NCI-H774 (cell line): ENCODE measurements around the gene ACOXL.

ENCODE experiments used
- DNase-seq: peaks from one replicate; lab custom pipeline; 2025; lab: John Stamatoyannopoulos, UW

The ACOXL gene

DNA sequence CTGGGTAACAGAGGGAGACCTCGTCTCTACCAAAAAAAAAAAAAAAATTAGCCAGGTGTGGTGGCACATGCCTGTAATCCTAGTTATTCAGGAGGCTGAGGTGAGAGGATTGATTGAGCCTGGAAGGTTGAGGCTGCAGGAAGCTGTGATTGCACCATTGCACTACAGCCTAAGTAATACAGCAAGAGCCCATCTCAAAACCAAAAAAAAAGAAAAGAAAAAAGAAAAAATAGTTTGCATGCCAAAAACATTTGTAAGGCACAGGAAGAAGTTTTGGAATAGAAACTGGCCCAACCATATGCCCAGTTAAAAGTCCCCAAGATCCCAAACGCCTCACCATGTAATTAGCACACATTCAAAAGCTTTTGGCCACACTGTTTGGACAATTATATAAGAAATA, 13.4 kb upstream of the ACOXL start:
- no peak for DNase-seq

DNA sequence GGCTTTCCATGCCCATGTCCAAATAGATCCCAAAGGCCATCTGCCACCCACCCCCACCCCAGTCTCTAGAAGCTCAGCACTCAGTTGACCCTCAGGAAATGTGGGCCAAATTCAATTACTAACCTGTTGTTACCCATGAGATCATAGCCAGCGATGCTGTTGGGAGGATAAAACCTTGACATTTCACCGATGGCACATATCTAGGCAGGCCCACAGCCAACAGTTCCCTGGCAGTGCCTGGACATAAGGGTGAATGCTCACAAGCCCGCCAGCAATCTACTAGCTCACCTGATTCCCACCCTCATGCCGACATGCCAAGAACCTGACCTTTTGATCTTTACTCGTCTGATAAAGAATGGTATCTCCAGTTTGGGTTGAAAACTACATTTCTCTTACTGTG, 11.8 kb upstream of the ACOXL start:
- no peak for DNase-seq

DNA sequence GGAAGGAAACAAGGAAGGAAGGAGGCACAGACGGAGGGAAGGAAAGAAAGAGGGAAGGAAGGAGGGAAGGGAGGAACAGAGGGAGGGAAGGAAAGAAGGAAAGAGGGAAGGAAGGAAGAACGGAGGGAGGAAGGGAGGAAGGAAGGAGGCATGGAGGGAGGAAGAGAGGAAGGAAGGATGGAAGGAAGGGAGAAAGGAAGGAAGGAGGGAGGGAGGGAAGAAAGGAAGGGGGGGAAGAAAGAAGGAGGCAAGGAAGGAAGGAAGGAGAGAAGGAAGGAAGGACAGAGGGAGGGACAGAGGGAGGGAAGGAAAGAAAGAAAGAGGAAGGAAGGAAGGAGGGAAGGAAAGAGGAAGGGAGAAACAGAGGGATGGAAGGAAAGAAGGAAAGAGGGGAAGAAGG, 7.6 kb upstream of the ACOXL start:
- DNase-seq, result no peak

DNA sequence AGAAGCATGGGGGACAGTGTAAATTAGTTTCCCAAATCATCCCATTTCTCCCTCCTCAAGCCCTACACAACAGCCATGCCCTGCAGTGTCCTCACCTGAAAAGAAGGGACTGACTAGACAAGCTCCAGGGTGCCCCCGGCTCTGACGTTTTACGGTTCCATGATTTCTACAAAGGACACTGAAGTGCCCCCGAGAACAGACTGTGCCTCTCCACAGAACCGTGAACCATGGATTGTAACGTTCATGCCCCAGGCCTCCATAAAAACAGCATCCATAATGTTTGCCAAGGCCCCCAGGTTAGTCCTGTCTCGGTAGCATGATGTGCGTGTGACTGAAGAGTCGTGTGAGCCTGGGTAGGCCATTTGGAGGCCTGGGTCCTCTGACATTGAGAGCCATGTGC, 7.0 kb upstream of the ACOXL start:
- no peak for DNase-seq

DNA sequence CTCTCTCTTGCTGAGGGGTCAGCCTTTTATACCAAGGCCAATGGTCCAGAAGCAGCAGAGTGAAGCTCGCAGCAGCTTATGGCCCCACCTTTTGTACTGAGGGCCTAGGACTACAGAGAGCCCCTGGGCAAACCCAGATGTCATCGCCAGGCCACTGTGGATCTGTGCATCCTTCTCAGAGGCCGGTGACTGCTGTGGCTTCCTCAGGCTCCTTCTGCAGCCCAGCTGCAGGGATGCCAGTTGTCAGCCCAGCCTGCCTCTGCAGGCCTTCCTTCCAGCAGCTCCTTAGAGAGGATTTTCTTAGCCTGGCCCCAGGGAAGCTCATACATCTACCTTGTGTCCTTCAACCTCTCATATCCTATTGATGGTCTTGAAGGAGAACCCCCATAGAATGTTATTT, 6.5 kb upstream of the ACOXL start:
- DNase-seq, result no peak

DNA sequence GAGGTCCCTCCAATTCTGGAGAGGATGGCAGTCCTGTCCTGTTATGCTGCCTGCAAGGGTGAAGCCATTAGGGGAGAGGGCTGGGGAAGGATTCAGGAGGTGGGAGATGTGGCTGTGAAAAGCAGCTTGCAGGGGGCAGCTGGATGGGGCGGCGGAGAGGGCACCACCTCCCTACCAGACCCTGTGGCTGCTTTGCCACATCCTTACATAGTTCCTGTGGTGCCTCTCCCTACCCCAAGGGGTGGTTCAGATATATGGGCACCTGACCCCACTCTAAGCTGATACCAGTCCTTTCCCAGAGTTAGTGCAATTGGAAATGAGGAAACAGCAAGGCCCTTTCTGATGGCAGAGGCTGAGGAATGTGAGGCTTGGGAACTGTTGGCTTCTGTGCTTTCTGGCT, 6.1 kb upstream of the ACOXL start:
- DNase-seq, result no peak

DNA sequence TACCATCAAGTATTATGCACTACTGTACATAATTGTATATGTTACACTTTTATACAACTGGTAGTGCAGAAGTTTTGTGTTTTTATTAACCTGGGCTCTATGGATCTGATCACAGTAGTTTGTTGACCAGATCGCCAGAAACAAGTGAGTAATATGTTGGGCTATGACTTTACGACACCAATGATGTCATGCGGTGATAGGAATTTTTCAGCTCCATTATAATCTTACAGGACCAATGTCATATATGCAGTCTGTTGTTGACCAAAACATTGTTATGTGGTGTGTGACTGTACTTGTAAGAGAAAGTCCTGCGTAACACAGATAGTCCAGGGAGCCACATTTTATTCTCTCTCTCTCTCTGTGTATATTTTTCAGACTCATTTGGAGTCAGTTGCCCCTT, 4.5 kb upstream of the ACOXL start:
- DNase-seq, result no peak

DNA sequence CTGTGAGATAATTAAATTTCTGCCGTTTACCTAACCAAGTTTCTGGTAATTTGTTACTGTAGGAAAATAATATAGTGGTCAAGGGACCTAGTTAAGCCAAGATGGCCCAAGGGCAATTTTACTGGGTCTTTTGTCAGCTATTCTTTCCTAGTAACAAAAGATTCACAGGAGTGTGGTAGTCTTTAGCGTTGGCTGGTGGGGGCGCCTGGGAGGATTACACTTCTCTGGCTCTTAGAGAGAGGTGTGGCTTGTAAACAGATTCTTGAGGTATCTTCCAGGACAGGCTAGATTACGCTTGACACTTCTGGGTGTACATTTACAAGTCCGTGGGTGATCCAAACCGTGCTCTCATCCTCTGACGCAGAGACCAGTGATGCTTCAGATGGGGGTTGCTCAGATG, 3.3 kb upstream of the ACOXL start:
- no peak for DNase-seq

DNA sequence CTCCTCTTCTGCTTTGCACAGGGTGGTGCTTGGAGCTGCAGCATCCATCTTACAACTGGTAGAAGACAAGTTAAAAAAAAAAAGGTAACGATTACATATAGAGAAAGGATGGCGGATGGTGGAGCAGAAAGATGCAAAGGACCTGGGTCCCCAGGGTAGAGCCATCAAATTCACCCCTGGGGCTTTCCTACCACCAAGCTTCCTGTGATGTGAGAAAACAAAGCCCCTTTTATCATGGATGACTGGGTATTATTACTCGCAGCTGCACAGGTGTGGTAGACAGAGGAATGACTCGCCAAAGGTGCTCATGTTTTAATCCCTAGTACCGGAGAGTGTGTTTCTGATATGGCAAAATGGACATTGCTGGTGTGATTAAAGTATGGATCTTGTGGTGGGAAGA, 1.3 kb upstream of the ACOXL start:
- DNase-seq, result no peak

DNA sequence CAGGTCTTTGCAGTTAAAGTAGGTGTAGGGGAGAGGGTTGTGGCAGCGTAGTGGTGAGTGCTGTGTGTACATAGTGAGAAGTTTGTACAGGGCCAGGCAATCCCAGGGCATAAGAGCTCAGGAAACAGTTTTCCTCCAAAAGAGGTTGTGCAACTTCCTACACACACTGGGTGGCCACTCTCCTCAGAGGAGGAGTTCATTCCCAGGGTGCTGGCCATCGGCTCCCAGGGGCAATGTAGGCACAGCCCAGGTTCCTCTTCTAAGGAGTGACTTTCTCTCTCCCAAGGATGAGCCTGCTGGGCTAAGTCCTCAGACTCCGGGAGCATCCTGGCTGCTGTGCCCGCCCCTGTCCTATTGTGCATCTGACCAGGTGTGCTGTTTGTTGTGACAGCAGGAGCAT, 3.0 kb downstream of the ACOXL start:
- DNase-seq, result no peak

DNA sequence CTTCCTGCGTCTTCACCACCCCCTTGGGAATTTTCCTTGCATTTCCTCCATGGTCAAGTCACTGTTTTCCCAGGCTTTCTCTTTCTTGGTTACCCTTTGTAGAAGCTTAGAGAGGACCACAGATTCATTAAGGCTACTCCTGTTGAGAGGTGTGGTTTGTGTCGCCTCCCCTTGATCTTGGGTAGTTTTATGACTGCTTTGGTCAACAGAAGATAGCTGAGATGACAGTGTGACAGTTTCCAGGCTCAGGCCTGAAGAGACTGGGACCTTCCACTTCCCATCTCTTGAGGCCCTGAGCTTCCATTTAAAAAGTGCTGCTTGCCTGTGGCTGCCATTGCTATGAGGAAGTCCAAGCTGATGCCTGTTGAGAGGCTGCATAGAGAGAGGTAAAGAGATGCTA, 5.4 kb downstream of the ACOXL start:
- DNase-seq, result no peak

DNA sequence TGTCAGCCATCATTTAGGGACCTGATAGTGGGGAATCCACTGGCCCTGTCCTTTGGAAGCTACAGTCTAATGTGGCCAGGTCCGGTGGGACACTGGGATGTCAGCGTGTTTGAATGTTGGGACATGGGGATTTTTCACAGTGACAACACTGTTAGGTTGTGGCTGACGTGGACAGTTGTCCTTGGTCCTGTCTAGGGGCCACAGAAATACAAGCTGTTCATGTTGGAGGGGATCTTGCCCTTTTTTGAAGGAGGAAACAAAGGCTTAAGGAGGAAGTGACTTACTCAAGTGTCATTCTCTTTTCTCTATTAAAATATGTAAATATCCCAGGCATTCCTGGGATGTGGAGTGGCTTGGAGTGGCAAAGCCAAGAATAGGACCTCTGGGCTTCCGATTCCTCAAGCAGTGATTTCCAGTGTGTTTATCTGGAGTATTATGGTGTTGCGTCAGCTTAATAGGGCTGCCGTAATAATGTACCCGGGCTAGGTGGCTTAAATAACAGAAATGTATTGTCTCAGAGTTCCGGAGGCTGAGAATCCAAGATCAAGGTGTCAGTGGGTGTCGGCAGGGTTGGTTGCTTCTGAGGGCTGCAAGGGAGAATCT, 8.5 kb downstream of the ACOXL start:
- DNase-seq, result no peak

DNA sequence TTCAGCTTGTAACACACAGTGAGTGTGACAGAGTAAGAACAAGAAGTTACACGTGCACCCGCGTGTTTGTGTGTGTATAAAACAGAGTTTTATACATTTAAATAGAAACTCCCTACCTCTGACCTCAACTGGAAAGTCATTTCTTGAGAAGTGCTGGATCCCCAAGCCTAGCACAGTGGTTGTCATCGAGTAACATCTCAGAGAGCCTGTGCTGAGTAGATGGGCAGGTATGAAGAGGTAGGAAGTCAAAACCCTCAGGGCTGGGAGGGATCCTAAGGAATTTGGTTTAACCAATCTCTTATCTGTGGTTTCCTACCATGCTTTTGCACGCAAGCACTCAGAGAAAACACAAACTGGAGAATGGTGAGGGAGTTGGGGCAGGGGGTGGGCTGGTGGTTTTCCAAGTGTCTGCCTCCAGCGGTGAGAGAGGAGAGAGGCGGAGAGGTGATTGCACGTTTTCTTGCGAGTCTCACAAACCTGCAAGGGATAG, 9.2 kb downstream of the ACOXL start:
- no peak for DNase-seq

DNA sequence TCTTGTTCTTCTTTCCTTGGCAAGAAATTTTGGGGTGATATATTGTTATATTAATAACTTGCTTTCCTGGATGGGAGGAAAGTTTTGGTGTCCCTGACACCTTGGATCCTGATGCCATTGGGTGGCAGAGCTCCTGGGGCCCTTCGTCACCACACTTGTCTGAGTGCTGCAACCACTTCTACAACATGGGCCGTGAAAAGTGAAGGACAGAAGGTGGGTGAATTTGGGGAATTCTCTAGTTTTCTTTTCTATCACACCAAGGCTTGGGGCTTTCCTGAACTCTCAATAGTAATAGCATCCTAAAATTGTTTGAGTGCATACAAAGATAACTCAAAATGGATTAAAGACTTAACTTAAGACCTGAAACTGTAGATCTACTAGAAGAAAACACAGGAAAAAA, 10.0 kb downstream of the ACOXL start:
- no peak for DNase-seq

DNA sequence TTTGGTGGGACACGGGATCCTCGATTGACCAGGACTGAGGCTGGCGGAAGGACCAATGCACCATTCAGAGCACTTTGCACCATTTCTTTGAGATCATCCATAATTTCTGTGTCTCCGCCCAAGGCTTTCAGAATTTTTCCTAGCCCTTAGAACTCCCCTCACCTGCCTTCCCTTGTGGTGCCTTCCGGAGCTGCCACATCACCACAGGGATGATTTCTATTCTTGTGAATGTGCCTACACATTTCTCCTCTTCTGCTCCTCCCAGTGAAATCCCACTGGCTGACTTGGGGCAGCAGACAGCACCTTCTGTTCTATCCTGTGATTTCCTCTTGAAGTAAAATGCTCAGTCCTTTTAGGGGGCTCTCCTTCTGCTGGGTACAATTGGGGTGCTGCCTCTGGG, 11.2 kb downstream of the ACOXL start:
- no peak for DNase-seq

DNA sequence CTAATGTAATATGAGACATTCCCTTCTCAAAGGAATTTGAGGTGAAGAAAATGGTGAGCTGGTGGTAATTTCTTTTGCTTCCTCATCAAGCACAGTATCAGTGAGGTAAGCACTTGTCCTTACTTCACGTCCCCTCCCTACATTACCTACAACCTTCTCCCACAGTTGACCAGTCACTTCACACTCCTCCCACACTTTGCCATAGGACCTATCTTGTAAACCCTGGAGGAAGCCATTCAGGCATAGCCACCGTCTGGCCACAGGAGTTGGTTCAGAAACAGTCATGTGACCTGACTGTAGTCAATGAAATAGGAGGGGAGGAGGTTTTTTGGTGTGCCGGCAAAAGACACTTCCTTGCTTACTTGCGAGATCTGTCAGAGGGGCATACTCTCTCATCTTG, 12.1 kb downstream of the ACOXL start:
- no peak for DNase-seq

DNA sequence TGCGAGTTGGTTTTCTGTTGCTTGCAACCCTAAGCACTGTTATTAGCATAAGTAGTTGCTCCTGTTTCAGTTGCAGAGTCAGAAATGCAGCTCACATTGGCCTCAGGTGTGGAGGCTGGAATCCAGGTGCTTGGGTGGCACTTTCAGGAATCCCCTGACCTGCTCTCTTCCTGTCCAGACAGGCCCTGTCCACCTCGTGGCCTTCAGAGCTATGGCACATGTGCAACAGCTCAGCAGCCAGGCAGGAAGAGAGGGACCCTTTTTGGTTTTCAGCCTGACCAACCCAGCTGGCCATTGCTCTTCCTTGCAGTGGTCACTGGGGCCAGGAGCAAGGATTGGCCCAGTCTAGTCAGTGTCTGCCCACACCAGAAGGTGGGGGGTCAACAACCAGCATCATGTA, 12.7 kb downstream of the ACOXL start:
- no peak for DNase-seq

DNA sequence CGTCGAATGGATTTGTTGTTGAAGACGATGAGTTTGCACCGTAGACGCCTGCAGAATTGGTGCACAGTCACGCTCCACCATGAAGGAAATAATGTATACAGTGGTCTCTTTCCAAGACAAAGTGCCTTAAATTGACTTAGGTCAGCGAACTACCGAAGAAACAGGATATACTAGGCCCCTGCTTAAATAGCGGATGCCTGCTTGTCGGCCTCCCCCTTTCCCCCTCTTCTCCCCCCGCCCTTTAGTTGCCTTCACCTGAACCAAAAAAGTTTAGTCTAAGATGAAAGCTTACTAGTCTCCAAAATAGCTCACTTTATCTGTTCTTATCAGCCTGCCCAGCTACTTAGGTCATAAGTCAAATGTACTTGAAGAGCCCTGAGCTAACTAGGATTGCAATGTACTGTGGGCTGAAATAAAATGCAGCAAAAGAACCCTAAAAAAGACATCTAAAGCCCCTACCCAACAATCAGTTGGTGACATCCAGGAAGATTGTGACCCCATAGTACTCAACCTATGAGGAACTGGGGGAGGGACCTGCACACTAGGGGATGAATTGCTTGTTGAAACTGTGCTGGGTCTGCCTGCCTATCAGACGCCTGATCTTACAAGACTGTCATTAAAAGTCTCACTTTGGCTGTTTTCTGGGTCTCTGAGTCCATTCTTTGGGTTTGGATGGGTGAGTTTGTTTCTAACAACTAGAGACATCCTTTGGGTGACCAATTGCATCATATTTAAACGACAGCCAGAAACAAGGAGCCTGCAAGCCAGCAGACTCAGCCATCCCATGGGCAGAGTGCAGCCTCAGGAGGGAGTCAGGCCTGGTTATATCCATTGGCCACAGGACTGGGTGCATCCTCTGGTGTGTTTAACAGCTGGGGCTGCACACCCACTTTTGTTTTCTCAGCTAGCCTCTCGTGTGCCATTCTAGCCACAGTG, 14.5 kb downstream of the ACOXL start:
- no peak for DNase-seq

DNA sequence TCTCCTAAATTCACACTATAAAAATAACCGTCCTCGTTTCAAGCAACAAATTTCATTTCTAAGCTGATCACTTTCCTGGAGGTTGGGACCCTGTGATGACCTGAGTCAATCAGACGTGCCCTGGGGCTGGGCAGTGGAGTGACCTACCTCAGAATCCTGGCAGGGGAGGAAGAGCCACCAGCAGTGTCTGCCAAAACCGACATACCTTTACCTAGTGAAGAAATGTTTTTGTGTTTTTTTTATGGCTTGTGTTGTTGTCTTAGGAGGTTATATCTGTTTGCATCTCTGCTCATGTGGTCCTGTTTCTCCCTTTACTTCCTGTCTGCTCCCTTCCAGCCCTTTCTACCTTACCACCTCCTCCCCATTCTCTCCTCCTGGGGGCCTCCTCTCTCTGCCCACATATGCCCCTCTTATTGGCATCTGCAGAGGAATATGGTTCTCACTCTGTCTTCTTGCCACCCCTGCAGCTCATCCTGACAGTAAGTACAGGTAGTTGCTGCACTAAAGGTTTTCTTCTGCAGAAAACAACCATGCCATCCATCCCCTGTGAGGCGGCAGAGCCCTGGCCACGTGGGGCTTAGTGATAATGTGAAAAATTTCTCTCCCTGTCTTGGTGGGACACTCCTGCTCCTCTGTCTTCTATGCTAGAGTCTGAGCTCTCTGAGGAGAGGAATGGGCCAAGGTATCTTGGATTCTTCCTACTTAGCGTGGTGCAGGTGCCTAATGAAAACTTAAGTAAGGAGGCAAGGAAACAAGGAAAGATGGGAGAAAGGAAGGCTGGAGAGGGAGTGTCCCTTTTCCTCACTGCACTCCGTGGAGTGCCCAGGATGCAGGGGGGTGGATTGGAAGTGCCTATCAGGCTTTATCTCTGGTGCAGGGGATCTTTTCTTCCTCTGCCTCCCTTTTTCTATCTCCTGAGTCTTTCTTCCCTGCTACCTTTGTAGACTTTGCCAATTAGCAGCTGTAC, 15.4 kb downstream of the ACOXL start:
- no peak for DNase-seq

DNA sequence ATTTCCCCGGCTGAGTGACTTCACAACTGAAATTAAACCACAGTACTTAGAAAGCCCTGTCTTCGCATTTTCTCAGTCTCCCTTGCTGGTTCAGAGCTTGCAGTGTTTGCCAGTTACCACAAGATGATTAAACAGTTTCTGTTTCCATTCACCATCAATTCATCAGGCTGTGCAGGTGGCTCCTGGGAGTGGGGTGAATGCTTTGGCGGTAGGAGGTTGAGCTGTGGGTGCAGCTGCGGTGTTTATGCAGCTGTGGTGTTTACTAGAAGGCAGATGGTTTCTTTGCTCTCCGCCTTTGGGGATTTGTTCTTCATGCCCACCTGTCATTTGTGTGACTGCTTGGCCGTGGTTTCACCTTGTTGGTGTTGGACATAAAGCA, 16.1 kb downstream of the ACOXL start:
- DNase-seq, result peak; percentile 70

DNA sequence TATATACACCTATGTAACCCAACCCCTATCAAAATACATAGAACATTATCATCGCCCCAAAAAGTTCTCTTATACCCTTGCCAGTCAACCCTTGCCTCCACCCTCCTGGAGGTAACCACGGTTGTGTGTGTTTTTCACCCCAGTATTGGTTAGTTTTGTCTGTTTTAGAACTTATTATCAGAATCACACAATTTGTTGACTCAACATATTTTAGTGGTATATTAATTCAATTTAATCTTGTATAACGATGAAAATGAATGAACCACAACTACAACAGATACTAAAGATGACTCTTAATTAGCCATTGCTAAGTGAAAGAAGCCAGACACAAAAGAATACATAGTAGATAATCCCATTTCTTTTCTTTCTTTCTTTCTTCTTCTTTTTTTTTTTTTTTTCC, 19.3 kb downstream of the ACOXL start:
- no peak for DNase-seq

DNA sequence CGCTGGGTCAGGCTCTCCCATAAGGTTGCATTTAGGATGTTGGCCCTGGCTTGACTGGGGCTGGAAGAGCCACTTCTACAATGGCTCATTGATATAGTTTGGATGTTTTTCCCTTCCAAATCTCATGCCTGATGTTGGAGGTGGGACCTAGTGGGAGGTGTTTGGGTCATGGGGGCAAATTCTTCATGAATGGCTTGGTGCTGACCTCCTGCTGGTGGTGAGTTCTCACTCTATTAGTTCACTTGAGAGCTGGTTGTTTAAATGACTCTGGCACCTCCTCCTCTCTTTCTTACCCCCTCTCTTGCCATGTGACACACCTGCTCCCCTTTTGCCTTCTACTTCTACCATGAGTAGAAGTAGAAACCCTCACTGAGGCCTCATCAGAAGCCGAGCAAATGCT, 20.5 kb downstream of the ACOXL start:
- no peak for DNase-seq
